Measurements from ENCODE around the gene MINK1. TPM values are rescaled to one million over a fixed set of nuclear protein-coding genes. Genes with fewer than 3 reads are reported as not detected.

MINK1 gene
- total RNA-seq, 1 experiment from 2014 or later = 7.4 TPM

- DNase-seq (ENCODE audit: low spot score) = no peak
These were observed 39.6 kb downstream of the MINK1 start for GRCh38 chr17:4872786-4873185.

DNA sequence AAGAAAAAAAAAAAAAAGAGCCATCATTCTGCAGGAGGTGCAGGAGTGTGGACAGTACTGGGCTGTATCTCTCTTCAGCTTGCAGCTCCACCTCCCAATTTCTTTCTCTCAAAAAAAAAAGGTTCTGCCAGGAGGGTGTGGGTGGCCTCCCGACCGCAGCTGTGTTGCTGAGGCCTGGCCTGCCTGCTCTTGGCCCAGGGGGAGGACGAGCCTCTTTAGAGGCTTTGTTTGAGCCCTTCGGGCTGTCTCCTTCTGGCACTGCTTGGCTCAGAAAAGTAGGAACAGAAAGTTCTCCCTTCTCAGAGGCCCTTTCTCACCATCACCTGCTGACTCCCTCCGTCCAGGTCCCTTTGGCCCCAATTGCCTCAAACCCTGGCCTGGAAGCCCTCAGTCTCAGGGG lies 43.9 kb downstream of the MINK1 start:
- DNase-seq (ENCODE audit: low spot score) = no peak

DNA sequence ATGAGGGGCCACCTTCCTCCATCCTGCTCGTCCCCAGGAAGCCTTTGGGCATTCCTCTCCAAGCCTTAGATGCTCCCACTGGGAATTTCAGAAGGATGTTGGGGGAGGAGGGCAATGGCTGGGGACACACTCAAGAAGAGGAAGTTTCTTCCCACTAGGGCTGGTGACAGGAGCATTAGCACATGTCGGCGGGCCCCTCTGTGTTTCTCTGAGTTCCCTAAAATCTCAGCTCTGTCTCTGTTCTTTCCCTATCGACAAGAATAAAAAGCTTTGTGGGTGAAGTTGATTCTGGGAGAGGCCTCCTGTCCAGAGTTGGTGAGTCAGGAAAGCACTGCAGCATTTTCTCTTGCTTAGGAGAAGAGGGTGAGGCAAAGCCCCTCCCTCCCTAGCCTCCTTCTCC lies 46.5 kb downstream of the MINK1 start:
- no peak for DNase-seq (ENCODE audit: low spot score)

DNA sequence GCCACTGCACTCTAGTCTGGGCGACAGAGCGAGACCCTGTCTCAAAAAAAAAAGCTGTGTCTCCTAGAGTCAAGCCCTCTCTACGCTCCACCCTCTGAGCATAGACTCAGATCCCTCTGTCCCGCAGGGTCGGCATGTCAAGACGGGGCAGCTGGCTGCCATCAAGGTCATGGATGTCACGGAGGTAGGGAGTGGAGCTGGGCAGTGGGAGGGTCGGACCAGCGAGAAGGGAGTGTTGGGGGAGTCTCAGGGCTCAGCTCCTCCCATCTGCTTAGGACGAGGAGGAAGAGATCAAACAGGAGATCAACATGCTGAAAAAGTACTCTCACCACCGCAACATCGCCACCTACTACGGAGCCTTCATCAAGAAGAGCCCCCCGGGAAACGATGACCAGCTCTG lies 47.7 kb downstream of the MINK1 start:
- no peak for DNase-seq (ENCODE audit: low spot score)

- DNase-seq (ENCODE audit: low spot score) = no peak
These were observed 48.8 kb downstream of the MINK1 start for GRCh38 chr17:4881761-4882555.

- no peak for DNase-seq (ENCODE audit: low spot score)
These were observed 51.3 kb downstream of the MINK1 start for GRCh38 chr17:4884489-4884888.

DNA sequence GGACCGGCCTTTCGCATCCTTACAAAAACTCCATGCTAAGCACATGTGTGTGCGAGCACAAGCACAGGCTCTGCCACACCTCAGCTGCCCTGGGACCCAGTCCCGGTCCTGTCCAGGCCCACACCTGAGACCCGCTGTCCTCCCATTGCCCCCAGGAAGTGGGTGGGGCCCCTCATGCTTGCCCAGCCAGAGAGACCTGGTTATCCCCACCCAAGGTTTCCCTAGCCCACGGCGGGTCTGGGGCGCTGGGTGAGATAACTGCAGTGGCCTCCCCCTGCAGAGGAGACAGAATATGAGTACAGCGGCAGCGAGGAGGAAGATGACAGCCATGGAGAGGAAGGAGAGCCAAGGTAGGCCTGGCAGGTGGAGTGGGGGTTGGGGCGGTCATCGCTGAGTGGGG lies 53.7 kb downstream of the MINK1 start:
- DNase-seq (ENCODE audit: low spot score) = no peak

DNA sequence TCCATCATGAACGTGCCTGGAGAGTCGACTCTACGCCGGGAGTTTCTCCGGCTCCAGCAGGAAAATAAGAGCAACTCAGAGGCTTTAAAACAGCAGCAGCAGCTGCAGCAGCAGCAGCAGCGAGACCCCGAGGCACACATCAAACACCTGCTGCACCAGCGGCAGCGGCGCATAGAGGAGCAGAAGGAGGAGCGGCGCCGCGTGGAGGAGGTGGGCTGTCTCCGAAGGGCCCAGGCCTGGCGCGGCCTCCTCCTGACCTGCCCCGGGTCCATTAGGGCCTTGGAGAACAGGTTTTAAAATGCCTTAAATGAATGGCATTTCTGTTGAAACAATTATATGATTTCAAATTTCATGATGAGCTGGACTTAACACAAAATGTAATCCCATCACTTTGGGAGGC lies 54.4 kb downstream of the MINK1 start:
- DNase-seq (ENCODE audit: low spot score) = no peak

- DNase-seq (ENCODE audit: low spot score) = no peak
These were observed 58.6 kb downstream of the MINK1 start for GRCh38 chr17:4891411-4892410.

- no peak for DNase-seq (ENCODE audit: low spot score)
These were observed 59.5 kb downstream of the MINK1 start for GRCh38 chr17:4892499-4893221.

DNA sequence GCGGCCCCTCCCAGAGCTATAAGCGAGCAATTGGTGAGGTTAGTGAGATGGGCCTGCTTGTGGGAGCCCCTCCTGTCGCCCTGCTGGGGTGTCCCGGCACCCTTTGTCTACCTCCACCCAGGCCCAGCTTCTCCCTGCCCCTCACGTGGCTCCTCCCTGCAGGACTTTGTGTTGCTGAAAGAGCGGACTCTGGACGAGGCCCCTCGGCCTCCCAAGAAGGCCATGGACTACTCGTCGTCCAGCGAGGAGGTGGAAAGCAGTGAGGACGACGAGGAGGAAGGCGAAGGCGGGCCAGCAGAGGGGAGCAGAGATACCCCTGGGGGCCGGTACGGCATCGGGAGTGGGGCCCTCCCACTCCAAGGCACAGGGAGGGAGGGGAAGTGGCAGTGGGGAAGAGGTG lies 60.1 kb downstream of the MINK1 start:
- no peak for DNase-seq (ENCODE audit: low spot score)

- no peak for DNase-seq (ENCODE audit: low spot score)
These were observed 60.8 kb downstream of the MINK1 start for GRCh38 chr17:4893721-4894560.

DNA sequence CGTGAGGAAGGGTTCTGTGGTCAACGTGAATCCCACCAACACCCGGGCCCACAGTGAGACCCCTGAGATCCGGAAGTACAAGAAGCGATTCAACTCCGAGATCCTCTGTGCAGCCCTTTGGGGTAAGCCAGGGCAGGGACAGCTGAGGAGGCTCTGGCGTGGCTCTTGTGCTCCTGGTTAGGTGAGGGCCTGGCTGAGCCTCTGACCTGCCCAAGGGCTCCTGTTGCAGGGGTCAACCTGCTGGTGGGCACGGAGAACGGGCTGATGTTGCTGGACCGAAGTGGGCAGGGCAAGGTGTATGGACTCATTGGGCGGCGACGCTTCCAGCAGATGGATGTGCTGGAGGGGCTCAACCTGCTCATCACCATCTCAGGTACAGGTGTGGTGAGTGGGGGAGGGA lies 62.0 kb downstream of the MINK1 start:
- DNase-seq (ENCODE audit: low spot score) = no peak

GRCh38 chr17:4895657-4896331 lies 62.7 kb downstream of the MINK1 start:
- no peak for DNase-seq (ENCODE audit: low spot score)

DNA sequence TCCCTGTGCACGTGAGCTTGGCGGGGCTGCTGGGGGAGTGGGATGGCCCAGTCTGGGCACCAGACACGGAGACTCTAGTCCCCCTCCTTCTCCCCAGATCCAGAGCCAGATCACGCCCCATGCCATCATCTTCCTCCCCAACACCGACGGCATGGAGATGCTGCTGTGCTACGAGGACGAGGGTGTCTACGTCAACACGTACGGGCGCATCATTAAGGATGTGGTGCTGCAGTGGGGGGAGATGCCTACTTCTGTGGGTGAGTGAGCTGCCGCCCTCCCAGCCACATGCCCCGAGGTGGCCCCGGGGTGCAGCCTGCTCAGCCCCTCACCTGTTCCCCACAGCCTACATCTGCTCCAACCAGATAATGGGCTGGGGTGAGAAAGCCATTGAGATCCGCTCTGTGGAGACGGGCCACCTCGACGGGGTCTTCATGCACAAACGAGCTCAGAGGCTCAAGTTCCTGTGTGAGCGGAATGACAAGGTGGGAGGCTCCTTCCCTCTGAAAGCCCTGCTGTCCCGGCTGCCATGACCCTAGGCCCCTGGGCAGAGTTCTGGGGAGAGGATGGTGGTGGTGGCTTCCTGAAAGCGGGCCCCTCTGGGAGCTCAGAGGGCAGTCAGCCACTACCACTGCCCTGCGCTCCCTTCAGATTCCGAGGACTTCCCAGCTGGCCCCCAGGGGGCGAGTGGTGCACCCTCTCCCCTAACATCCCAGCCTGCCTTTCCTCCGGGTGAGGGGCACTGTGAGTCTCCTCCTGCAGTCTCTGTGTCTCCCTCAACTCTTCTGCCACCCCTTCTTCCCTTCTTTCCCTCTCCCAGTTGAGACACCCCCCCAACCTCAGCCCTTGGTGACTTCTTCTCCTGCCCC lies 63.4 kb downstream of the MINK1 start:
- DNase-seq (ENCODE audit: low spot score) = no peak

GRCh38 chr17:4897198-4897687 lies 64.1 kb downstream of the MINK1 start:
- DNase-seq (ENCODE audit: low spot score) = no peak

GRCh38 chr17:4897785-4898184 lies 64.6 kb downstream of the MINK1 start:
- no peak for DNase-seq (ENCODE audit: low spot score)

DNA sequence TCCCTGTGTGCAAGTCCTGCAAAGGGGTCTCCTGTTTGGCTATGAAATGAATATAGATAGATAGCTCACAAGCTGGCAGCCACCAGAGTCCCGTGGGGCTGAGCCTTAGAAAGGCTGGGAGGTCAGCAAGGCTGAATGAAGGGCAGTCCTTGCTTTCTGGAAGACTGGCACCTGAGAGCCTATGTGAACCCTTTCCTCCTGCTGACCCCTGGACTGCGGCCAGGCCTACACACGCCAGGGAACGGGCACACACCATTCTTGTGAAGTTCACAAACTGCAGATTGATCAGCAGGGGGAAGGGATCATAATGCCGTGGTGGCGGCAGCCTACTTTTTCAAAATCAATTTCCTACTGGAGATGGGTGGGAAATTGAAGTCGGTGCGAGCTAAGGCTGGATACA lies 65.2 kb downstream of the MINK1 start:
- no peak for DNase-seq (ENCODE audit: low spot score)

DNA sequence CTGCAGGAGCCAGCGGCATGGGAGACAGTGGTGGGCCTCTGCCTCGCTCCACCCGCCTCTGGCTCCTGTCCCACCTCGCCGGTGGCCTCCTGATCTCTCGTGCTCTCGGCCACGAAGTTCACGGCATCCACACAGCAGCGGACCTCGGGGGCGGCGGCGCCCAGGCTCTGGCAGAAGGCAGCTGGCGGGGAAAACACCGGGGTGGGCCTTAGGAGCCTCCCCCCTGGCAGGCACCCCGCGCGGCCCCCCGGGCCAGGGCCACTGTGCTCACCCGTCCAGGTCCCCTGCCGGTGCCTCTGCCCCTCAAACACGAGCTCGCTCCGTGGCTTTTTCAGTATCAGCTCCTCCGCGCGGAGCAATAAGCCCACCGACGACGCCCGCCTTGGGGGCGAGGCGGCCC lies 65.8 kb downstream of the MINK1 start:
- no peak for DNase-seq (ENCODE audit: low spot score)

Measured in H4 (cell line).